HPDE6-E6E7 (cell line): Measurements from ENCODE around the gene CFAP410.

Experiments used
- DNase-seq: peaks from one replicate; pipeline ENCODE4 v3.0.0; 2011; ENCODE audit warnings: missing footprints; ENCODE audit errors: extremely low spot score

Gene CFAP410

DNA sequence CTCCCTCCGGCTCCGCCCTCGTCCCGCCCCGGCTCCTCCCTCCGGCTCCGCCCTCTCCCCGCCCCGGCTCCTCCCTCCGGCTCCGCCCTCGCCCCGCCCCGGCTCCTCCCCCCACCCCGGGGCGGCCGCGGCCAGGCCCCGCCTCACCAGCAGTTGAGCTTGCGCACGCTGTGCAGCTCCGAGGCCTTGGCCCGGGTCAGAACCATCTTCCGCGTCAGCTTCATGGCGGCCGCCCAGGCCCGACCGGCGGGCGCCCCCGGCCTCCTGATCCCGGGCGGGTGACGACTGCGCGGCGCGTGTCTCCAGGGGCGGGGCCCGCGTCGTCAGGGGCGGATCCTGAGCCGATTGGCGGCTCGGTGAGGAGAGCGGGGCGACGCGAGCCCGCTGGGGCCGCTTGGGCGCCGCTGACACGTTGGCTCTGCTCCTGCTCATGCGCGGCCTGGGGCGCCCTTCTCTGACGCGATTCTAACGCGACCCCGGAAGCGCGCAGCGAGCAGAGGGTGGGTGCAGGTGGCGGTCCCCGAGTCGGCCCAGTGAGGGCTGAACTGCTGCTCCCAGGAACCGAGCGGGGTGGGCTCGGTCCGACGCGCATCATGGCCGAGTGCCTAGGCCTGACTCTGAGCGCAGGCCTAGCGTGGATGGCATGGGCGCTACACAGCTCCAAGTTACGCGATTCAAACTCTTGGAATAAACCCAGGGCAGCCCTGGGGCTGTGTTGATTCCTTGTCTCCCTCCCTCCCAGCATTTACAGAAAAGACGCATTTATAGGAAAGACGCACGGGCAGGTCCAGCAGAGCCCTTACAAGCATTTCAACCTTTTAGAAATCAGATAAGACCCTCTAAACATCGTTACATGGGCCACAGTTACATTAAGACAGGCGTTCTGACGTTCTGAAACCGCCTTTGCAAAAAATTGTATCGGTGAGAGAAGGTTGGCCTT lies at the start of gene CFAP410:
Gene CFAP410 (minus strand): TSS at position 420 of the 940 bp plus-strand sequence. CDS start 196 bp downstream, at position 224.
- DNase-seq: peak; percentile 94

DNA sequence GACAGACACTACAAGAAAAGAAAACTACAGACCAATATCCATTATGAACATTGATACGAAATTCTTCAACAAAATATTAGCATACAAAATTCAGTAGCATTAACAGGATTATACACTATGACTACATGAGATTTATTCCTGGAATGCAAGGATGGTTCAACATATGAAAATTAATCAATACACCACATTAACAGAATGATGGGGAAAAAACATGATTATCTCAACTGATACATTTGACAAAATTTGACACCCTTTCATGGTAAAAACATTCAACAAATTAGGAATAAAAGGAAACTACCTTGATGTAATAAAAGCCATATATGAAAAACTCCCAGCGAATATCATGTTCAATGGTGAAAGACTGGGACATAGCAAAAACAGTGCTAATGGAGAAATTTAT lies 45.8 kb upstream of the CFAP410 start:
- DNase-seq: no peak

DNA sequence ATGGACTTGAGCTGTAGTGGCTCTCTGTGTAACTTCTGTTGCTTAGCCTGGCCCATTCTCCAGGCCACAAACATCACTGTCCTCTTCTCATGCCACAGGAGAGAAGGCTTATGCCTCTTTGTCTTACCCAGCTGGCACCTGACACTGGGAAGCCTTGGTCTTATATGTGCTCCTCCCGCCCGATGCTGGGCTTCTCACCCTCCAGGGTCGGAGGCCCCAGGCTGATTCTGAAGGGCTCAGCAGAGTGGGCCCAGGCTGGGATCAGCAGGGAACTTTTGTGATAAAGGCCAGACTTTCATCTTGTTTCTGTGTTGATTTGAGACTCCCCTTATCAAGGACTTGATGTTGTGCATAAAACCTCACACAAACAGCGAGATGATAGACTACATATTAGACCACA lies 44.0 kb upstream of the CFAP410 start:
- no peak for DNase-seq

DNA sequence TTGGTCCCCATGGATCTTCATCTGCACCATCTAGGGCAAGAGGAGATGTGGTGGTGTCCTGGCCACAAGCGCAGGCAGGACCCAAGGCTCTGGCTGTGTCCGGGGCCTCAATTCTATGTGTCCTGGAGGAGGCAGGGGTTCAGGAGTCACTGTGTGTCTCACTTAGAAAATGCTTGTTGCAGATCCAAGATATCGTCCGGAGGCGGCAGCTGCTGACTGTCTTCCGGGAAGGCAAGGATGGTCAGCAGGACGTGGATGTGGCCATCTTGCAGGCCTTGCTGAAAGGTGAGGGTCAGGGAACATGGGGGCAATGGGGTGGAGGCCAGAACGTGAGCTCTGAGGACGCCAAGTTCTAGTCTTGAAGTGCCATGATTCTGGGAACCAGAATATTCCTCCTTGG lies 43.3 kb upstream of the CFAP410 start:
- no peak for DNase-seq

DNA sequence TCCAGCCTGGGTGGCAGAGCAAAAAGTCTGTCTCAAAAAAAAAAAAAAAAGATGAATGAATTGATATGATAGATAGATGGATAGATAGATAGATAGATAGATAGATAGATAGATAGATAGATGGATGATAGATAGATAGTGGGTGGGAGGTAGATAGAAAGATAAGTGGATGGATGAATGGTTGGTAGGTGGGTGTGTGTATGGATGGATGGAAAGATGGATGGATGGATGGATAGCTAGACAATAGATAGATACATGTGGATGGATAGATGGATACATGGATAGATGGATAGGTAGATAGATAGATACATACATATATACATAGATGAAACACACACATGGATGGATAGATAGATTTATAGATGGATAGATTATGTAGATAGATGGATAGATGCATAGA lies 42.7 kb upstream of the CFAP410 start:
- DNase-seq: no peak

DNA sequence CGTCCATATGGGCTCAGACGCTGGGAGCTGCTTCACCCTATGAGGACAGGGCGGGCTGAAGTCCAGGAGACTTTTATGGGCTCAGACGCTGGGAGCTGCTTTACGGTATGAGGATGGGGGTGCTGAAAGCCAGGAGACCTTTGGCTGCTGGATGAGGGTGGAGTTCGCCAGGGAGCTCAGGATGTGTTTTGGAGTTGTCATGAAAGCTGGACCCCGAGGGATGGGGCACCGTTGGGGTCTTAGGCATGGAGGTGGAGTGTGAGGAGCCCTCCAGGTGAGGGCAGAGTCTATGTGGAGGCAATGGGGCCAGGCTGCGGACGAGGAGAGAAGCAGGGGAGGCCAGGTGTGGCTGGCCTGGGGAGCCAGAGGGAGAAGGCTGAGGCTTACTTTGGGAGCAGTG lies 41.7 kb upstream of the CFAP410 start:
- no peak for DNase-seq

DNA sequence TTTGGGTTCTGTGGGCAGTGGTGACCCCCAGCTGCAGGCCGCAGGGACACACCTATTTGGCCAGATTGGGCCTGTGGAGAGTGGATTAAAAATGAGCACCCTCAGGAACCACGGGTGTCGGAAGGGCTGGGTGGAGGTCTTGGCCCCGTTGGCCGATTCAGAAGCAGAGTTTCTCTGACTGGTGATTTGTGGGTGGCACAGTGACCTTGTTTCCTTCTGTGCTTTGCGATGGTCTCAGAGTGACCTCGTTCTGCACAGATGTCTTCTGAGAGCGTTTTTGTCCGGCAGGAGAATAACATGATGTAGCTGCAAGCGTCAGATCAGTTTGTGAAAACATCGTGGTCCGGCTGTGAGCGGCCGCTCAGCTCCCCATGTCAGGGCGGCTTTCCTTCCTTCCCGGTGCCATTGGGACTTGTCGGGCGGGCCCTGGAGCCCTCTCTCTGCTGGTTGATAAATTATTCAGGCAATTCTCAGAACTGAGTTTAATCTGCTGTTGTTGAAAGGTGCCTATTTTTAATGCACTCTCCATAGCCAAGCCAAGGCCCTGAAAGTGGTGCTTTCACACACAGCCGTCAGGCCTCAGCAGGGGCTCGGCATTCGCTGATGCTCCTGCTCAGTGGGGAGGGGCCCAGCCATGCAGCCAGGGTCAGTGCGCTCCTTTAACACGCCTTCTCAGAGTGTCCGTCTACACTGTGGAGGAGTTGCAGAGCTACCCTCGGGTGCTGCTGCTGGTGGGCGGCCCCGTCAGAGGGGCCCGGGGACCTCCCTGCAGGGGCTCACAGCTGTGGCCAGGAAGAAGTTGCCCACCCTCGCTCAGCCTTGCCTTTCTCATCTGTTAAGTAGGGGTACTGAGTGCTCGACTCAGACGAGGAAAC lies 41.0 kb upstream of the CFAP410 start:
- no peak for DNase-seq

DNA sequence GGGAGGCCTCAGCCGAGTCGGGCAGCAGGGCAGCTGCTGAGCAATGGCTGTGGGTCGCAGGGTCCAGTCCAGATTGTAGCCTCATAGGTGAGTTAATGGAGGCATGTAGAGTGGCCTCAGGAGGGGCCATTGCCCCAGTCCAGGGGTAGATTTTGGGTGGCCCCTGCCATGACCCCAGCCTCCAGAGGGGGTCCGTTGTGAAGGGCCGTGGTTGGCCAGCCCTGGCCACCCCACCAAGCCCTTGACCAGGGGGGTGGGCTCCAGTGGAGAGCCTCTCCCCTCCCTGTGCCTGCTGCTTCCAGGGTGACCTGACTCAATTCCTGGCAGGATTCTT lies 40.3 kb upstream of the CFAP410 start:
- no peak for DNase-seq

DNA sequence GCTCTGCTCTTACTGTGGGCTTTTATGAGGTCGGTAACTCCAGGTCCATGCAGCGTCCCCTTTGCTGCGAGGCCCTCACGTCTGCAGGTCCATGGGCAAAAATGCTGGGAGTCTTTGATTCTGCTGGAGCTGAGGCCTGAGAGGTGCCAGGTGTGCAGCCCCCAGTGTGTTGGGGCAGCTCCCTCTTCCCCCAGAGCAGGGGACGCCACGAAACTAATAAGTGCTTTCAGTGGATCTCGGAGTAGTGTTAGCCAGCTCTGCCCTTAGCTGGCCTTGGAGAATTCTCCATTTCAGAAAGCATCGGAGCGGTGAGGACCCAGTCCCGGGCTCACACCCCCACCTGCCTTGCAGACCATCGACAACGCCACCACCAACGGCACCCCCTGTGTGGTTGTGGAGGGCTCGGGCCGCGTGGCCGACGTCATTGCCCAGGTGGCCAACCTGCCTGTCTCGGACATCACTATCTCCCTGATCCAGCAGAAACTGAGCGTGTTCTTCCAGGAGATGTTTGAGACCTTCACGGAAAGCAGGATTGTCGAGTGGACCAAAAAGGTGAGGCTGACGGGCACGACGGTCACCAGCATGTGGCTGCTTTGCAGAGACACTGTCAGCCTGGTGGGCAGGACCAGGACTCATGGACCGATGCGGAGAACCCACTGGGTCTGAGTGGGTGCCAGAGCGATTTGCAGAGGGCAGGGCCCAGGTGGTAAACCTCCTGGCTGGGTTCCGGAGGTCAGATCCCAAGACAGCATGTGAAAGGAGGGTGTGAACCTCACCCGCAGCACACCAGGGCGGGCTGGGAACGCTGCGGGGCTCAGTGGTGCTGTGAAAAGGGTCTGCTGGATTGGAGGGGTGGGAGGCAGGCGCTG lies 39.7 kb upstream of the CFAP410 start:
- no peak for DNase-seq

DNA sequence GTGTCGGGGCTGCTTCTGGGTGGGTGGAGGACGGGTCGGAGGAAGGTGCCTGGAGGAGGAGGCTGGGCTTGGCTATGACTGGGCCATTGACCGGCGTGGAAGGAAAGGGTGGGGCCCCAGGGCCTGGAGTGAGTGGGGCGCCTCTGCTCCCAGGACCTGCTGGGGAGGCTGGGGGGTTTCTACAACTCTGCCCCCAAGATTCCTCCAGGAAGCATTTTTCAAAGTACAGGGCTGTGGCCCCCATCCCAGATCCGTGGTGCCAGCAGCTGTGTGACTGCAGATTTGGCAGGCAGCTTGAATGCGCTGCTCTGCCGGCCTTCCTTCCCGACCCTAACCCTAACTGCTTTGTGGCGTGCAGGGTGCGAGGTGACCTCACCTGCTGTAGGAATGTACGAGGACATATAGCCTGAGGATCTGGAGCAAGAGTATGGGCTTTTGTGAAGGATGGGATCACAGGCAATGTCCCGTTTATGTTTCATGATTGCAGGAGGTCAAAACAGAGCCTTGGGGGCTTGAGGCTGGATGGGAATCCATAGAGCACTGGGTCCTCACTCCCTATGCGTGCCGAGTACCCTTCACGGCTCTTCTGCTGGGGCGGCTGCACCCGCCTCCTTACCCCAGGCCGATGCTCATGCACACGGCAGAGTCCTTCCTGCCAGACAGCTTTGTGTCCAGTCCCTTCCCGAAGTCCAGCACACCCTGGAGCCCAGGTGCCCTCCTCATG lies 38.9 kb upstream of the CFAP410 start:
- DNase-seq: no peak

DNA sequence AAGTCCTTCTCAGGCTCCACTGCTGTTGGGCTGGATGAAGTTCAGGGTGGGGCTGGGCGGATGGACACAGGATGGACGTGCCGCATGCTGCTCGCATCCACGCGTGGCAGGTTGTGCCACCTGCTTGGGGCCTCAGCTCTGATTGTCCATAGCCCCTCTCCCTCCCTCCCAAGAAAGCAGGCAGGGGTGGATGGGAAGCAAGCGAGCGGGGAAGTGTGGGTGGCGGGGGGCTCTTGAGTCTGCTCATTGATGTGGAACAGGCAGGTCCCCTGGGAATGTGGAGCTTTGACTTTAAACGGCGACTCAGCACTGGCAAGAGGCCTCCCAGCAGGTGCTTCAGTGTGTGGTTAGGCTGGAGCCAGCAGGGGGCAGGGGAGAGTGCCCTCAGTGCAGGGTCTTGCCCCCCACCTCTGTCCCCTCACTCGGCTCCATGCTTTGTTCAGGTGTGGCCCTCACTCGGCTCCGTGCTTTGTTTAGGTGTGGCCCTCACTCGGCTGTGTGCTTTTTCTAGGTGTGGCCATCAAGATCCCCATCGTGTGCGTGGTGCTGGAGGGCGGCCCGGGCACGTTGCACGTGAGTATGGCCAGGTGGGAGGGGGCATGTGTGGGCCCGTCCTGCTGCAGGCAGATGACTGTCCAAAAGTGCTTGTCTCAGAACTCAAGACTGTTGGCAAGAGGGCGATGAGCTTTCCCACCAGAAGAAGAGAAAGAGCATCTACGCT lies 38.2 kb upstream of the CFAP410 start:
- DNase-seq: no peak

DNA sequence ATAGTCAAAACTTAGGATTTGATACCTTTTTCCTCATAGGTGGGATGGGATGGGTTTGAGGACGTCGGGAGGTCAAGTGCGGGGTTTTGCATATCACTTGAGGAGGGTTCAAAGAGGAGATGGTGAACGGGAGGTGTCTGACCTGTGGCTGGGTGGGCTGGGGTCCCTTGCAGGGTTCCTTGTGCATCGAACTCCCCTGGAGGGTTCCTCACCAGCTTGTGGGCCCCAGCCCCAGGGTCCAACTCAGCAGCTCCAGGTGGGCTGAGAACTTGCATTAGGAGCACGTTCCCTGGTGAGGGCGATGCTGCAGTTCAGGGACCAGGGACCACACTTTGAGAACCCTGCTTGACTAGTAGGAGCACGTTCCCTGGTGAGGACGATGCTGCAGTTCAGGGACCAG lies 37.4 kb upstream of the CFAP410 start:
- DNase-seq: no peak

DNA sequence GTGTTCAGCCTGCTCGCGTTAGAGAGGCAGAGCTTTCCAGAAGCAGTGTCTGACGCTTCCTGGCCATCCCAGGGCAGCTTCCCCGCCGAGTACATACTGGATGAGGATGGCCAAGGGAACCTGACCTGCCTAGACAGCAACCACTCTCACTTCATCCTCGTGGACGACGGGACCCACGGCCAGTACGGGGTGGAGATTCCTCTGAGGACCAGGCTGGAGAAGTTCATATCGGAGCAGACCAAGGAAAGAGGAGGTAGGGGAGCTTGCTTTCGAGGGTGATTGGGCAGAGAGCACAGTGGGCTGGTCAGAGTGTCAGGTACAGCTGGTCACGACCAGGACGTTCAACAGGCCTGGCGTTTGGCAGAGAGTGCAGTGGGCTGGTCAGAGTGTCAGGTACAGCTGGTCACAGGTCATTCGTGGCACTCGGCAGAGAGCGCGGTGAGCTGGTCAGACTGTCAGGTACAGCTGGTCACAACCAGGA lies 36.6 kb upstream of the CFAP410 start:
- DNase-seq: no peak

DNA sequence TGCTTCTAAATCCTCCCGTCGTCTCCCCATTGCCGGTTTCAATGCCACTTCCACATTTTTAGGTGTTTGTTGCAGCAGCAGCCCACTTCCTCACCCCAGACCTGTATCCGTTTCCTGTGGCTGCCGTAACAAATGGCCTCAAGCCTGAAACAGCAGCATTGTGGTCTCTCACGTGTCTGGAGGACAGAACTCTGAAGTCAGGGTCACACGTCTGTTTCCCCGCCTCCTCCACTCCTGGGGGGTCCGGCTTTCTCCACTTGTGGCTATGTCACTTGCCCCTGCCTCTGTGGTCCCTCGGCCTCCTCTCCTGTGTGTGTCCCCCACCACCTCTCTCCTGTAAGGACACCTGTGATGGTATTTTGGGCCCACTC lies 36.1 kb upstream of the CFAP410 start:
- no peak for DNase-seq

DNA sequence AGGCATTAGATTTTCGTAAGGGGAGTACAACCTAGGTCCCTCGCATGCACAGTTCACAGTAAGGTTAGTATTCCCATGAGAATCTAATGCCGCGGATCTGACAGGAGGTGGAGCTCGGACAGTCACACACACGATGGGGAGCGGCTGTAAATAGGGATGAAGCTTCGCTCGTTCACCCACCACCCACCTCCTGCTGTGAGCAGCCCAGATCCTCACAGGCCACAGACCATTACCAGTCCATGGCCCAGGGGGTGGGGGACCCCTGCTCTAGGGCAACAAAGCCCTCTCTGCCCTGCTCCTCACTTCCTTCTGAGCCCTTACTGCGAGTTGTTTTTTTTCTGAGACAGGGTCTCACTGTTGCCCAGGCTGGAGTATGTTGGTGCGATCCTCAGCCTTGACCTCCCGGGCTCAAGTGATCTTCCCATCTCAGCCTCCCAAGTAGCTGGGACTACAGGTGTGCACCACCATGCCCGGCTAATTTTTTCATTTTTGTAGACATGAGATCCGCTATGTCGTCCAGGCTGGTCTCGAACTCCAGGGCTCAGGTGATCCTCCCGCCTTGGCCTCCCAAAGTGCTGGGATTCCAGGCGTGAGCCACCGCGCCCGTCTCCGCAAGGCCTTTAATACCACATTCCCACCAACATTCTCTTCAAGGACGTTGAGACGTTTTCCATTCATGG lies 35.6 kb upstream of the CFAP410 start:
- no peak for DNase-seq

DNA sequence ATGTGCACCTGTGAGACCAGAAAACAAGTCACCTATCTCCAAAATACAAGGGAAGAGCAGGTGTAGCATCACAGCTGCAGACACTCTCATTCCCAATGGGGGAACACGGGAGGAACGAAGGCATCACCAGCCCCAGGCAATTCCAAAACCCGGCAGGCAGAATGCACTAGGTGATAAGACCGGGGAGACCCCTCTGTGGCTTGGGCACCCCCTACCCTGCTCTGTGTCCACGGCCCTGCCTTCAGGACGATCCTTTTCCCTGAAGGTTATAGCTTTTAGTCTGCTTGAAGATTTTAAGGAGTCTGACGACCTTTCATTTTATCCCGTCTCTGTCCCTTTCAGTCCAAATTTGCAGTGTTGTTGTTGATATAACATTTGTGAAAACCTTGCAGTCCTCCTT lies 33.4 kb upstream of the CFAP410 start:
- DNase-seq: no peak

DNA sequence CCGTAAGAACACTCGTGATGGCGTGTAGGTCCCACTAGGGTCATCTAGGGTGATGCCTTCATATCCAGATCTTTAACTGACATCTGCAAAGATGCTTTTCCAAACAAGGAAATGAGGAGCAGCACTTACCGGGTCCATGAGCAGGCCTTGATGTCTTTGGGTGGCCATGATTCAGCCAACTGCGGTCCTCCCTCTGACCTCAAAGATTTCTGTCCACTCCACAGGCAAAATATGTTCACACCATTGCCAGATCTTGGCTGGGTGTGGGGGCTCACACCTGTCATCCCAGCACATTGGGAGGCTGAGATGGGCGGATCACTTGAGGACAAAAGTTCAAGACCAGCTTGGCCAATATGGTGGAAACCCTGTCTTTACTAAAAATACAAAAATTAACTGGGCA lies 32.4 kb upstream of the CFAP410 start:
- no peak for DNase-seq

DNA sequence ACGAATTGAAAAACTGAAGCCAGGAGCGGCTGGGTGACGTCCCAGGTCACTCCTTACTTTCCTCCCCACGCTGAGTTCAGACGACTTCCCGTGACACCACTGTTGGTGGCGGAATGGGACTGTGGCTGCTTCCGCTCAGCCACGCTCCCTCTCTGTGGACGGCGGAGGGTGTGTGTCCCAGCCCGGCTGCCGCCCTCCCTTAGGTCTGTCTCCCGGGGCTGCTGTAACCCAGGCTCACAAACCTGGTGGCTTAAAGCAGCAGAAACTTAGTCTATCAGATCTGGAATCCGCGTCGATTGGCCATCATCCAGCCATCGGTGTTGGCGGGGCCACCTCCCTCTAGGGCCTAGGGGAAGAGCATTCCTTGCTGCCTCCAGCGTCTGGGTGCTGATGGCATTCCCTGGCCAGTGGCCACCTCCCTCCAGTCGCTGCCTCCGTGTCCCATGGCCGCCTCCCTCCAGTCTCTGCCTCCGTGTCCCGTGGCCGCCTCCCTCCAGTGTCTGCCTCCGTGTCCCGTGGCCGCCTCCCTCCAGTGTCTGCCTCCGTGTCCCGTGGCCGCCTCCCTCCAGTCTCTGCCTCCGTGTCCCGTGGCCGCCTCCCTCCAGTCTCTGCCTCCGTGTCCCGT lies 31.7 kb upstream of the CFAP410 start:
- no peak for DNase-seq

DNA sequence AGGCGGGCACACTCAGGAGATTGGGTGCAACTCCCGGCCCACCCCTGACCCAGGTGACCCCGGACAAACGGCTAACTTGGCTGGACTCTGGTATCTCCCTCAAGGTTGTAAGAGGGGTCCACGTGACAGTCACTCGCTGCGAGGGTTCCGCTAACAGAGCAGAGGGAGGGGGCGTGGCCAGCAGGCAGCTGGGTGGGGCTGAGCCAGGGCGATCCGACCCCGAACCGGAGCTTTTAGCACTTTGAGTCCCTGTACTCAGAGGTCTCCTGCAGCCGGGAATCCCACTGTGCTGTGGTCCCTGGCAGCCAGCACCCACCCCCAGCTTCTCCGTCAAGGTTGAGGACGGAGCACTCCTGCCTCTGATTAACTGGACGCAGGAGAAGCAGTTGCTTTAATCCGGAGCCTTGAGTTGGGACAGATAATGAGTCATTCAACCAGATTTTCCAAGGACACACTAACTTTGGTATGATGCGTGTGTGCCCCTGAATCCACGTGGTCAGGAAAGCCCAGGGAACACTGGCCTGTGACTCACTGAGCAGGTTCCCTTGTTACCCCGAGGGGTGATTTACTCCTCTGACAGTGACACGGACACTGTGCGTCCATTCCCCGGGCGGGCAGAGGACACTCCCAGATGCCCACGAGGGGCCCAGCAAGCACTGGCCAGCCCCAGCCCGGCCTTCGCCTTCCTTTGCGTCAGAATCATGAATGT lies 31.0 kb upstream of the CFAP410 start:
- DNase-seq: no peak
